ENCODE data around the gene SUSD3.

SUSD3 gene

GRCh38 chr9:93123561-93124283, 65.2 kb downstream of the SUSD3 start:
- no peak for DNase-seq (ENCODE audit: low read depth)

GRCh38 chr9:93124793-93125192, 66.3 kb downstream of the SUSD3 start:
- no peak for DNase-seq (ENCODE audit: low read depth)

GRCh38 chr9:93125331-93125894, 66.9 kb downstream of the SUSD3 start:
- DNase-seq (ENCODE audit: low read depth): no peak

GRCh38 chr9:93126151-93126781, 67.8 kb downstream of the SUSD3 start:
- DNase-seq (ENCODE audit: low read depth): no peak

GRCh38 chr9:93126825-93127368, 68.4 kb downstream of the SUSD3 start:
- DNase-seq (ENCODE audit: low read depth): no peak

- no peak for DNase-seq (ENCODE audit: low read depth)
Measured at GRCh38 chr9:93127395-93127911, 69.0 kb downstream of the SUSD3 start.

GRCh38 chr9:93128011-93128714, 69.7 kb downstream of the SUSD3 start:
- no peak for DNase-seq (ENCODE audit: low read depth)

- no peak for DNase-seq (ENCODE audit: low read depth)
Measured at GRCh38 chr9:93128715-93129224, 70.3 kb downstream of the SUSD3 start.

GRCh38 chr9:93129286-93129685, 70.8 kb downstream of the SUSD3 start:
- no peak for DNase-seq (ENCODE audit: low read depth)

- no peak for DNase-seq (ENCODE audit: low read depth)
Measured at GRCh38 chr9:93129691-93130500, 71.4 kb downstream of the SUSD3 start.

- no peak for DNase-seq (ENCODE audit: low read depth)
Measured at GRCh38 chr9:93130861-93131481, 72.5 kb downstream of the SUSD3 start.

- DNase-seq (ENCODE audit: low read depth): no peak
Measured at GRCh38 chr9:93131599-93132286, 73.2 kb downstream of the SUSD3 start.

GRCh38 chr9:93132287-93132927, 73.9 kb downstream of the SUSD3 start:
- no peak for DNase-seq (ENCODE audit: low read depth)

GRCh38 chr9:93132946-93133680, 74.6 kb downstream of the SUSD3 start:
- peak; percentile 66 for DNase-seq (ENCODE audit: low read depth)

GRCh38 chr9:93133681-93134014, 75.1 kb downstream of the SUSD3 start:
- no peak for DNase-seq (ENCODE audit: low read depth)

GRCh38 chr9:93134015-93134739, 75.7 kb downstream of the SUSD3 start, which contains the start of gene NINJ1:
Gene NINJ1 (minus strand): TSS chr9:93134251. CDS start chr9:93134217, 34 bp downstream.
- DNase-seq (ENCODE audit: low read depth): peak; percentile 22
